ENCODE results near the gene CEP112. TPM values are rescaled to one million over a fixed set of nuclear protein-coding genes. Genes with fewer than 3 reads are reported as not detected.

CEP112 gene
- total and polyA plus RNA-seq, 2 of the 4 experiments (the other 2 are of a cell fraction), result 2.5 to 5.6 TPM

- peak; percentile 20 for DNase-seq
- in situ Hi-C loops (cut with MboI; ENCODE audit: low sequenced_read_pairs), result no loop called here
Observed at GRCh38 chr17:65985571-65985970, 206.4 kb downstream of the CEP112 start.

More at GRCh38 chr17:65985571-65985970, 206.4 kb downstream of the CEP112 start:
- Histone ChIP-seq H2AFZ (replicated peaks; ENCODE audit: low read length, poor library complexity) (no peak overlapping the region), H3K4me2 (ENCODE audit: low read depth, low read length) (no peak overlapping the region), H3K14ac (replicated peaks; ENCODE audit: low read depth, low read length) (no peak overlapping the region), H3K4me3 (ENCODE audit: insufficient read depth, low read depth, low read length) (no peak overlapping the region), H3K9me1 (ENCODE audit: insufficient read depth, low read length) (no peaks in the 10 kb centered on the region), H2BK120ac (ENCODE audit: low read depth, low read length) (no peak overlapping the region), H3K18ac (ENCODE audit: low read depth, low read length) (no peak overlapping the region), H2BK15ac (ENCODE audit: low read depth, low read length) (no peak overlapping the region), H3K27ac (ENCODE audit: insufficient read depth, low read length) (no peak overlapping the region), H3K9ac (ENCODE audit: low read depth, low read length) (no peak overlapping the region), H3K9me3 (ENCODE audit: control insufficient read depth, insufficient read depth, low read length) (no peaks in the 10 kb centered on the region; the same call in 1 of the 2 replicates), H3K4me1 (ENCODE audit: control insufficient read depth, insufficient read depth, low read length) (no peaks in the 10 kb centered on the region), H2AK9ac (replicated peaks; ENCODE audit: low read depth, low read length, poor library complexity) (no peak overlapping the region), H3K4ac (ENCODE audit: low read depth, low read length) (no peak overlapping the region), H2AK5ac (ENCODE audit: low read depth, low read length) (no peak overlapping the region), H4K91ac (ENCODE audit: insufficient read depth, low read depth, low read length) (no peak overlapping the region), H2BK5ac (ENCODE audit: low read depth, low read length, poor library complexity, severe bottlenecking) (no peak overlapping the region), H3K79me1 (ENCODE audit: low read depth in 1 of 2, low read length in 2 of 2) (no peaks in the 10 kb centered on the region), H3K36me3 (ENCODE audit: control insufficient read depth, insufficient read depth, low read length) (no peaks in the 10 kb centered on the region), H3K56ac (ENCODE audit: extremely low read depth, insufficient read depth, low read length) (no peak overlapping the region), H4K5ac (ENCODE audit: low read depth, low read length) (no peak overlapping the region), H3K23ac (ENCODE audit: low read depth, low read length) (no peak overlapping the region), H4K8ac (ENCODE audit: low read depth in 2 of 2, low read length in 2 of 2) (no peak overlapping the region), H2BK20ac (ENCODE audit: low read depth, low read length) (no peak overlapping the region), H3K27me3 (ENCODE audit: control insufficient read depth, insufficient read depth, low read length) (no peaks in the 10 kb centered on the region), H4K20me1 (ENCODE audit: insufficient read depth, low read length) (no peaks in the 10 kb centered on the region)
- TF ChIP-seq MXI1 (IDR thresholded peaks at IDR 0.05; ENCODE audit: borderline replicate concordance, low read depth, low read length) (no peak), MAZ (IDR thresholded peaks at IDR 0.05; ENCODE audit: borderline replicate concordance, low read depth, low read length) (no peak), CTCF (conservative IDR thresholded peaks at IDR 0.05; ENCODE audit: low read depth, low read length) (no peak), ELK1 (IDR thresholded peaks at IDR 0.05; ENCODE audit: borderline replicate concordance, low read depth, low read length) (no peak), RAD21 (IDR thresholded peaks at IDR 0.05; ENCODE audit: low read length) (no peak), NFE2L2 (IDR thresholded peaks at IDR 0.05; ENCODE audit: low read depth, low read length) (no peak), POLR2A (IDR thresholded peaks at IDR 0.05; ENCODE audit: low read depth, low read length) (no peak), CHD1 (IDR thresholded peaks at IDR 0.05; ENCODE audit: low read depth, low read length) (no peak), RFX5 (IDR thresholded peaks at IDR 0.05; ENCODE audit: low read depth, low read length) (no peak), RCOR1 (IDR thresholded peaks at IDR 0.05; ENCODE audit: insufficient replicate concordance, low read length) (no peak), SMC3 (IDR thresholded peaks at IDR 0.05; ENCODE audit: low read depth, low read length) (no peak), CEBPB (IDR thresholded peaks at IDR 0.05; ENCODE audit: low read depth, low read length) (no peak)
- TF ChIP-seq, protein P1, sequence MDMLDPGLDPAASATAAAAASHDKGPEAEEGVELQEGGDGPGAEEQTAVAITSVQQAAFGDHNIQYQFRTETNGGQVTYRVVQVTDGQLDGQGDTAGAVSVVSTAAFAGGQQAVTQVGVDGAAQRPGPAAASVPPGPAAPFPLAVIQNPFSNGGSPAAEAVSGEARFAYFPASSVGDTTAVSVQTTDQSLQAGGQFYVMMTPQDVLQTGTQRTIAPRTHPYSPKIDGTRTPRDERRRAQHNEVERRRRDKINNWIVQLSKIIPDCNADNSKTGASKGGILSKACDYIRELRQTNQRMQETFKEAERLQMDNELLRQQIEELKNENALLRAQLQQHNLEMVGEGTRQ (IDR thresholded peaks at IDR 0.05; ENCODE audit: low read depth, low read length), result no peak
- no CpG with 5 or more reads among the region's 3 CpGs for WGBS, 2 experiments (ENCODE audit: extremely low coverage in 2 of 2, insufficient read length in 1 of 2)
- no TSS peak for BruUV-seq (replicated peaks)
- dilution Hi-C loops (cut with HindIII; ENCODE audit: low sequenced_read_pairs, unreplicated experiment), result no loop called here
- ChIA-PET POLR2A (ENCODE audit: unreplicated experiment) (no interaction called here), CTCF (interaction anchor here (0.6 to 1.3 kb wide), 2 partner anchors 107 to 691 kb away, joined by 3 to 5 read pairs; no protein-coding TSS in a partner anchor)
- no peak for ATAC-seq (ENCODE audit: low read depth)
- intact Hi-C loops (cut with micrococcal nuclease), result loop anchor here (5.0 kb wide), 2 partner anchors 423 to 708 kb away; partner anchors contain the start of gene AXIN2

Measured in IMR-90 (cell line).